Measurements from ENCODE around the gene TMEM116.

The TMEM116 gene

GRCh38 chr12:111887926-111888745, 124.8 kb downstream of the TMEM116 start:
- no peak for DNase-seq

GRCh38 chr12:111886662-111887545, 126.1 kb downstream of the TMEM116 start:
- DNase-seq = no peak

- DNase-seq = no peak
These were observed 131.2 kb downstream of the TMEM116 start for GRCh38 chr12:111881716-111882115.

Measured in NCI-H510A (cell line).